HG02759 (cell line): ENCODE data around the gene TSPAN32.
"Not testable (repeated sequence)": the region's sequence is repeated elsewhere in the genome, so short reads cannot be mapped to it uniquely, and the experiment has no call there.

Source experiments
- ATAC-seq: cut with Tn5 transposase; IDR thresholded peaks from one replicate; pipeline ENCODE4 v1.9.1; 2021; ENCODE audit warnings: mild to moderate bottlenecking, moderate library complexity; ENCODE audit not compliant: unreplicated experiment

The TSPAN32 gene

DNA sequence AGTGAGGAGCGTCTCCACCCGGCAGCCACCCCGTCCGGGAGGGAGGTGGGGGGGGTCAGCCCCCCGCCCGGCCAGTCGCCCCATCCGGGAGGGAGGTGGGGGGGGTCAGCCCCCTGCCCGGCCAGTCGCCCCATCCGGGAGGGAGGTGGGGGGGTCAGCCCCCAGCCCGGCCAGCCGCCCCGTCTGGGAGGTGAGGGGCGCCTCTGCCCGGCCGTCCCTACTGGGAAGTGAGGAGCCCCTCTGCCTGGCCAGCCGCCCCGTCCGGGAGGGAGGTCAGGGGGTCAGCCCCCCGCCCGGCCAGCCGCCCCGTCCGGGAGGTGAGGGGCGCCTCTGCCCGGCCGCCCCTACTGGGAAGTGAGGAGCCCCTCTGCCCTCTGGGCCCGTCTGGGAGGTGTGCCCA, 30.8 kb downstream of the TSPAN32 start:
- not testable (repeated sequence) for ATAC-seq

GRCh38 chr11:2333486-2334205, 31.8 kb downstream of the TSPAN32 start:
- ATAC-seq = not testable (repeated sequence)

GRCh38 chr11:2335286-2335685, 33.5 kb downstream of the TSPAN32 start:
- not testable (repeated sequence) for ATAC-seq

DNA sequence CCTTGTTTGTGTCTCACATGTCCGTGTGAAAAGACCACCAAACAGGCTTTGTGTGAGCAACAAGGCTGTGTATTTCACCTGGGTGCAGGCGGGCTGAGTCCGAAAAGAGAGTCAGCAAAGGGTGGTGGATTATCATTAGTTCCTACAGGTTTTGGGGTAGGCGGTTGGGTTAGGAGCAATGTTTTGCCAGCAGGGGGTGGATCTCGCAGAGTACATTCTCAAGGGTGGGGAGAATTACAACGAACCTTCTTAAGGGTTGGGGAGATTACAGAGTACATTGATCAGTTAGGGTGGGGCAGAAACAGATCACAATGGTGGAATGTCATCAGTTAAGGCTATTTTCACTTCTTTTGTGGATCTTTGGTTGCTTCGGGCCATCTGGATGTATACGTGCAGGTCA, 36.9 kb downstream of the TSPAN32 start:
- ATAC-seq = not testable (repeated sequence)

DNA sequence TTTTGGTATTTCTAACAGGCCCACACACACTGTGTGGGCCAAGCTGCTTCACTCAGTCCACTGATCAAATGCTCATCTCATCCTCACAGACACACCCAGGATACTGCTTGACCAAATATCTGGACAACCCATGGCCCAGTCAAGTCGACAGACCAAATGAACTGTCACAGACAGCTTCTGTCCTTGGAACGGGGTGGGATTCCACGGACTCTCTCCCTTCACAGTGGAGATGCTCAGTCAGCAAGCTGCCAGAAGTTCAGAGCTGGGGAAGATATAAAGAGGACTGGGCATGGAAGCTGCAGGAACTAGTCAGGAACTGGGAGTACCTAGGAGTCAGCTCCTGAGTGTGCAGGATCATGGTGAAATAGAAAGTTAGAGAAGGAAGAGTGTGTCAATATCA, 40.7 kb downstream of the TSPAN32 start:
- no peak for ATAC-seq

GRCh38 chr11:2342981-2343380, 41.2 kb downstream of the TSPAN32 start:
- no peak for ATAC-seq

DNA sequence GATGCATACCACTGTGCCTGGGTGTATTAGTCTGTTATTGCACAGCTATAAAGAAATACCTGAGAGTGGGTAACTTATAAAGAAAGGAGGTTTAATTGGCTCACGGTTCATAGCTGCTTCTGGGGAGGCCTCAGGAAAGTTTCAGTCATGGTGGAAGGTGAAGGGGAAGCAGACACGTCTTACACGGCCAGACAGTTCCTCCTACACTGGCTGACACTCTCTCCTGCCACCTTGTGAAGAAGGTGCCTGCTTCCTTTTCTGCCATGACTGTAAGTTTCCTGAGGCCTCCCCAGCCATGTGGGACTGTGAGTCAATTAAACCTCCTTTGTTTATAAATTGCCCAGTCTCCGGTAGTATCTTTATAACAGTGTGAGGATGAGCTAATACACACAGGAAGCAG, 41.7 kb downstream of the TSPAN32 start:
- no peak for ATAC-seq

GRCh38 chr11:2345050-2345449, 43.2 kb downstream of the TSPAN32 start:
- ATAC-seq = no peak

DNA sequence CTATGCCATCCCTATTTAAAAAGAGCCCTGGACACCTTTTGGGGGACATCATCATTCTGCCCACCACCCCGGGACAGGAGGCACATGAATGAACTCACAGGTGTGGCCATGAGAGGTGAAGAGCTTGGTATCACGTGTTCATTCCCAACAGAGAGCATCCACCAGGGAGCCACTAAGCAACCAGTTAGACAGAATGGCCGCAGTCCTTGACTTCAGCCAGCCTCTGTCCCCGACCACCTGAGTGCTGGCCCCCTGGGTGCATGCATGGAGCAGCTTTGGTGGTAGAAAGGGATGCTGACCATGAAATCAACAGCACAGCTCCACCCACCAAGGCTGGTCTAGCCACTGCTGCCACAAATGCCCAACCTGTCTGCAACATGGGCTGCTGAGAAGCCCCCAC, 44.2 kb downstream of the TSPAN32 start:
- no peak for ATAC-seq

GRCh38 chr11:2346586-2347307, 44.9 kb downstream of the TSPAN32 start:
- ATAC-seq = no peak

DNA sequence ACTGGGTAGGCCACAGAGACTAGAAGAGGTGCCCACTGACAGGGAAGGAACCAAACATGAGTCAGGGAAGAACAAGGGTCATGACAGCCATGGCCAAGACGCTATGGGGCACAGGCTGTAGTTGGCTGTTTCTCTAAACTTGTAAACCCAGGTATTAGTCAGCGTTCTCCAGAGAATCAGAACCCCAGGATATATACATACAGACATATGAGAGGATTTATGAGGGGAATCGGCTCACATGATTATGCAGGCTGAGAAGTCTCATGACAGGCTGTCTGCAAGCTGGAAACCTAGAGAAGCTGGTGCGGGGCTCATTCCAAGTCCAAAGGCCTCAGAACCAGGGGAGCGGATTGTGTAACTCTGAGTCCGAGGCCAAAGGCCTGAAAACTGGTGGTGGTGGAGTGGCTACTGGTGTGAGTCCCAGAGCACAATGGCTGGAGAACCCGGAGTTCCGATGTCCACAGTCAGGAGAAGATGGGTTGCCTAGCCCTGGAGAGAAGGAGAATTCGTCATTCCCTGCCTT, 45.6 kb downstream of the TSPAN32 start:
- ATAC-seq = no peak

DNA sequence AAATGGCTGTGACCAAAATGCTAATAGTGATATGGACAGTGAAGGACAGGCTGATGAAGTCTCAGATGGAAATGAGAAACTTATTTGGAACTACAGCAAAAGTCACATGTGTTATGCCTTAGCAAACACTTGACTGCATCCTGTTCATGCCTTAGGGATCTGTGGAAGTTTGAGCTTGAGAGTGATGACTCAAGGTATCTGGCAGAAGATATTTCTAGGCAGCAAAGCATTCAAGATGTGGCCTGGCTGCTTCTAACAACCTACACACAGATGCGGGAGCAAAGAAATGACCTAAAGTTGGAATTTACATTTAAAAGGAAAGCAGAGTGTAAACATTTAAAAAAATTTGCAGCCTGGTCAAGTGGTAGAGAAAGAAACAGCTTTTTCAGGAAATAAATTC, 47.2 kb downstream of the TSPAN32 start:
- no peak for ATAC-seq

DNA sequence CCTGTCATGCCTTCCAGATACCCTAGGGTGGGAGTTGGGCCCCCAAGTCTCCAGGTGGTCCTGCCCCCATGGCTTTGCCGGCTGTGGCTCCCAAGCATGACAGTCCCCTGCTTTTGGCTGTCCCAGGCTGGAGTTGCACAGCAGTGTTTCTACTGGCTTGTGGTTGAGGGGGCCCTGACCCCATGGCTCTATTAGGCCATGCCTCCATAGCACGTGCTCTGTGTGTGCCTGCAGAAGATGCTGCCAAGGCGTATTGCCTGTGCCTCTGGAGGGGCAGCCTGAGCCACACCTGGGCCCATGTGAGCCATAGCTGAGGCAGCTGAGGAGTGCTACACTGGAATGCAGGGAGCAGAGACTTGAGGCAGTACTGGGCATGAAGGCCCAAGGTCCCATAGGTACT, 49.9 kb downstream of the TSPAN32 start:
- no peak for ATAC-seq

DNA sequence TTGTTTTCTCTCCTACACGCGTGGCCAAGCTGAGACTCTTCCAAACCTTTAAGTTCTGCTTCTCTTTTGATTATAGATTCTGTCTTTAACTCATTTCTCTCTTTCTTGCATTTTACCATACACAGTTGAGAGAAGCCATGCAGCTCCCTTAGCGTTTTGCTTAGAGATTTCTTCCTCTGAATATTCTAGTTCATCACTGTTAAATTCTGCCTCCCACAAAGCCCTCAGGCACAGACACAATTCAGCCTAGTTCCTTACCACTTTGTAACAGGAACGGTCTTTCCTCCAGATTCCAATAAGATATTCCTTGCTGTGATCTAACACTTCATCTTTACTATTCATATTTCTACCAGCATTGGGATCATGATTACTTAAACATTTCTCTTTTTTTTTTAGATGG, 50.6 kb downstream of the TSPAN32 start:
- no peak for ATAC-seq

GRCh38 chr11:2355000-2355644, 53.3 kb downstream of the TSPAN32 start:
- no peak for ATAC-seq

- no peak for ATAC-seq
Measured at GRCh38 chr11:2357246-2357645, 55.4 kb downstream of the TSPAN32 start.

DNA sequence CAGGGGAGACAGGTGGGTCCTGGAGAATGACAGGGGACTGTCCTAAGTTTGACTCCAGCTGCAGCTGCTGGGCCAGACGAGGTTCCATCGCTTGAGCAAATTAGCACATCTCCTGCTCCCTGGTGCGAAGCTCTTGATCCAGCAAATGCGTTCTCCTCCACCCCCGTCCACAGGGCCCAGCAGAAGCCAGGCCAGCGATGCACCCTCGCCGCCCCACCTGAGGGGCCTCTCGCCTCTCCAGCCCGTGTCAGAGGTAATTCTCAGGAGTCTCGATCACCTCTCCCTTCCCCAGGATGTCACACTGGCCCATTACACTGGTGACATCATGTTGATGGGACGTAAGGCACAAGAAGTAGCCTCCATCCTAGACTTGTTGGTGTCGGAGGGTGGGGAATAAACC, 55.8 kb downstream of the TSPAN32 start:
- not testable (repeated sequence) for ATAC-seq

DNA sequence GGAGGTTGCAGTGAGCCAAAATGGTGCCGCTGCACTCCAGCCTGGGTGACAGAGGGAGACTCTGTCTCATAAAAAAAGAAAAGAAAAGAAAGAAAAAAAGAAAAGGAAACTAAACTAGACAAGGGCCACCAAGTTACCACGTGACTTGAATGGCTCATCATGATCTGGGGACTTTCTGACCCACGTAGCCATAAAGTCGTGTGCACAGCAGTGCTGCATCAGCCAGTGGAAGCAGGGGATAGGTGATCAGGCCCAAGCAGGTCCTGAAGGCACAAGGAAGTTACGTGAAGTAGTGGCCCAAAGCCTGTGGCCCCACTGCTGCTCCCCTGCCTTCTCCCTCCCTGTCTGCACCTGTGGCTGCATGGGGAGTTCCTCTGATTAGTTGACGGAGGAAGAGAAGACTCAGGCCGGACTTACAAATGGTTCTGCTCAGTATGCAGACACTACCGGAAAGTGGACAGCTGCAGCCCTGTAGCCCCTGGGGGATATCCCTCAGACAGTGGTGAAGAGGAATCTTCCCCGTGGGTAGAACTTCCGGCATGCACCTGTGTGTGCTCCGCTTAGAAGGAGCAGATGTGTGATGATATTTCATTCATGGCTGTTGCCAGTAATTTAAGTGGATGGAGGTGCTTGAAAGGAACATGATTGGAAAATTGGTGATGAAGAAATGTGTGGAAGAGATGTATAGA, 57.1 kb downstream of the TSPAN32 start:
- ATAC-seq = no peak

DNA sequence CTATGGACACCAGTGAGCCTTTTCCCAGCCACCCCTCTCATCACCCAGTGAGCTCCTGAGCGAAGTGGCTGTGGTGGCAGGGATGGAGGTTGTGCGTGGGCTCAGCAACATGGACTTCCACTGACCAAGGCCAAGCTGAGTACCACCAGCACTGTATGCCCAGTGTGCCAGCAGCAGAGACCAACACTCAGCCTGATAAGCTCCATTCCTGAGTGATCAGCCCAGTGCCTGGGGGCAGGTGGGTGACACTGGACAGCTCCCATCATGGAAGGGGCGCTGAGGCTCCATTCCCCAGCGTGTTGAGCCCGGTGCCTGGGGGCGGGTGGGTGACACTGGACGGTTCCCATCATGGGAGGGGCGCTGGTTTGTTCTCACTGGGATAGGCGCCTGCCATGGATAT, 57.7 kb downstream of the TSPAN32 start:
- no peak for ATAC-seq

DNA sequence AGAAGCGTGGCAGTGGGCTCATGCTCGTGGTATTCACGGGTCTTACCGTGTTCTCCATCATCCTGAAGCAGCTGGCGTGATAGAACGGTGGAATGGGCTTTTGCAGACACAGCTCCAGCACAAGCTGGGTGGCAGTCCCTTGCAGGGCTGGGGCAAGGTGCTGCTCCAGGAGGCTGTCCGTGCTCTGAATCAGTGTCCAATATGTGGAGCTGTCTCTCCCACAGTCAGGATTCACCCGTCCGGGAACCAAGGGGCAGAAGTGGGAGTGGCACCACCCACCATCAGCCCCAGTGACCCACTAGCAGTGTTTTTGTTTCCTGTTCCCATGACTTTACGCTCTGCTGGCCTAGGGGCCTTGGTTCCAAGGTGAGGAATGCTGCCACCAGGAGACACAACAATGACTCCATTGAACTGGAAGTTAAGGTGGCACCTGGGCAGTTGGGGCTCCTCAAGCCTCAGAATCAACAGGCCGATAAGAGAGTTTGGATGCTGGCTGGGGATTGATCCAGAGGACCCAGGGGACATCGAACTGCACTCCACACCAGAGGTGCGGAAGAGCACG, 58.3 kb downstream of the TSPAN32 start:
- ATAC-seq = no peak

DNA sequence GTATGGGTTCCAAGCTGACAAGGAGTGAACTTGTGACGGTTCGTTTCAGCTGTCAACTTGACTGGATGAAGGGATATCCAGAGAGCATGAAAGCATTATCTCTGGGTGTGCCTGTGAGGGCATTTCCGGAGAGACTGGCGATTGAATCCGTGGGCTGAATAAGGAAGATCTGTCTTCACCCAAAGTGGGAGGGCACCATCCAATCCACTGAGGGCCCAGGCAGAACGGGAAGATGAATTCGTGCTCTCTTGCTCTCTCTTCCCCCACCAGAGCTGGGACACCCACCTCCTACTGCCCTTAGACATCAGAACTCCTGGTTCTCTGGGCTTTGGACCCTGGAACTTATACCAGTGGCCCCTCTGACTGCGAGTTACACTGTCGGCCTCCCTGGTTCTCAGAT, 59.8 kb downstream of the TSPAN32 start:
- no peak for ATAC-seq
